D721Med (cell line): ENCODE measurements around the gene TSPEAR.
"Not testable (repeated sequence)": the region's sequence is repeated elsewhere in the genome, so short reads cannot be mapped to it uniquely, and the experiment has no call there.

ENCODE experiments used
- DNase-seq: peaks from one replicate; pipeline ENCODE4 v3.0.0; 2011; ENCODE audit warnings: low spot score; ENCODE audit not compliant: insufficient read length
- FAIRE-seq: peaks from 2 replicates; lab custom pipeline; 2011; peaks lifted over from hg19 to GRCh38; lab: Jason Lieb, UNC
- CTCF ChIP-seq: IDR thresholded peaks from 2 replicates; pipeline ENCODE4 v1.5.1; 2012; ENCODE audit warnings: mild to moderate bottlenecking, control low read depth; ENCODE audit not compliant: insufficient read depth; ENCODE audit errors: missing control alignments

TSPEAR gene

DNA sequence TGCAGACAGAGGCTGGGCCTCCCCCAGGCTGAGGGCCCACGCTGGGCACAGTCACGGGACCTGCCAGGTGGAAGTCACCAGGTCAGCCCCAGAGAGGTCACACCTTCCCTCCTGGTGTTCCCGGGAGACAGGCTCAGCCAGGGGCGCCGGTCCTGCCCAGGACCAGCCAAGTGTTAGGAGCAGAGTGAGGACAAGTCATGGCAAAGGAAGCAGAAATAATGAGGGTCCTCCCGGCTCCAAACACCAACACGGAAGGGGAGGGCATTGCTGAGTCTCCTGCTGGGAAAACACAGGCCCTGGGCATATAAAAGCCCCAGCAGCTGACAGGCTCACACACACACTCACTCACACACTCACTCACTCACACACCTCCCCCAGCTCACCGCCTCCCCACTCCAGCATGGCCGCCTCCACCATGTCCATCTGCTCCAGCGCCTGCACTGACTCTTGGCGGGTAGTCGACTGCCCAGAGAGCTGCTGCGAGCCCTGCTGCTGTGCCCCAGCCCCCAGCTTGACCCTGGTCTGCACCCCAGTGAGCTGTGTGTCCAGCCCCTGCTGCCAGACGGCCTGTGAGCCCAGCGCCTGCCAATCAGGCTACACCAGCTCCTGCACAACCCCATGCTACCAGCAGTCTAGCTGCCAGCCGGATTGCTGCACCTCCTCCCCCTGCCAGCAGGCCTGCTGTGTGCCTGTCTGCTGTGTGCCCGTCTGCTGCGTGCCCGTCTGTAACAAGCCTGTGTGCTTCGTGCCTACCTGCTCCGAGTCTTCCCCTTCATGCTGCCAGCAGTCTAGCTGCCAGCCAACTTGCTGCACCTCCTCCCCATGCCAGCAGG, 74.1 kb downstream of the TSPEAR start, which contains the start of gene KRTAP10-10:
TSS of gene KRTAP10-10 (plus strand) at position 339 of the 833 bp plus-strand sequence. CDS start at position 401, 62 bp downstream.
- TF ChIP-seq CTCF: no peak
- FAIRE-seq (no peak), DNase-seq (no peak)

GRCh38 chr21:44636209-44637017, 75.0 kb downstream of the TSPEAR start:
- no peak for TF ChIP-seq CTCF
- DNase-seq: no peak
- FAIRE-seq: no peak

DNA sequence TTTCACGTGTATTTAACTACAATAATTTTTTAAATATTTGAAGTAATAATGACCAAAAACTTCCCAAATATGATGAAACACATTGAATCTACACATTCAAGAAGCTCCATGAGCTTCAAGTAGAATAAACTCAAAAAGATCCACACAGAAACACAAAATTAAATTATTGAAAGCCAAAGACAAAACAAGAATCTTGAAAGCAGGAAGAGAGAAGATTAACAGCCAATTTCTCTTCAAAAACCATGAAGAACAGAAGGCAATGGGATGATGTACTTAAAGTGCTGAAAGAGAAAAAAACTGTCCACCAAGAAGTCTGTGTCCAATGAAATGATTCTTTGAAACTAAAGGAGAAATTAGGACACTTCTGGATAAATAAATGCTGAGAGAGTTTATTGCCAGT, 79.3 kb downstream of the TSPEAR start:
- no peak for DNase-seq
- no peak for FAIRE-seq
- no peak for TF ChIP-seq CTCF

GRCh38 chr21:44630440-44630839, 80.9 kb downstream of the TSPEAR start:
- DNase-seq (no peak), FAIRE-seq (no peak)

GRCh38 chr21:44628707-44629391, 82.5 kb downstream of the TSPEAR start:
- FAIRE-seq (no peak), DNase-seq (no peak)
- TF ChIP-seq CTCF: no peak

More at GRCh38 chr21:44630440-44630839, 80.9 kb downstream of the TSPEAR start:
- TF ChIP-seq CTCF: no peak

- not testable (repeated sequence) for DNase-seq, FAIRE-seq
Measured at GRCh38 chr21:44627831-44628233, 83.5 kb downstream of the TSPEAR start.

GRCh38 chr21:44627181-44627822, 84.1 kb downstream of the TSPEAR start:
- not testable (repeated sequence) for FAIRE-seq, DNase-seq
